SK-N-SH (cell line): ENCODE data around the gene NAT8L. TPM values are rescaled to one million over a fixed set of nuclear protein-coding genes. Genes with fewer than 3 reads are reported as not detected.

Experiments
- CTCF ChIA-PET: fragments of 300-600, 350-600 bp; formaldehyde crosslinking; extraction: SDS; loops from one replicate; lab custom pipeline; 2021; lab: Yijun Ruan, JAX
- POLR2A ChIA-PET: fragments of 350-600 bp; sonication (Branson Sonifier 250); formaldehyde crosslinking; extraction: SDS; loops from one replicate; lab custom pipeline; 2020; ENCODE audit warnings: antibody characterized with exemption, inconsistent platforms; lab: Yijun Ruan, JAX
- DNase-seq: peaks from one replicate; pipeline ENCODE4 v3.0.0; 2012
- H2AFZ ChIP-seq: fragments of 200-600 bp; sonication (generic); 2 replicates; pipeline ENCODE4 v1.8.1; 2016; ENCODE audit warnings: antibody characterized with exemption, mild to moderate bottlenecking, low read depth
- H3F3A ChIP-seq: fragments of 200-600 bp; sonication (generic); replicated peaks from 2 replicates; pipeline ENCODE3; 2016; ENCODE audit warnings: antibody characterized with exemption, mild to moderate bottlenecking; ENCODE audit not compliant: insufficient read depth
- H3K27ac ChIP-seq, 2 experiments: fragments of 200-500 bp in 1 of 2; fragments of 200-600 bp in 1 of 2; sonication (Bioruptor generic) in 1 of 2; sonication (generic), shearing (Covaris generic) in 1 of 2; 2 replicates each; pipeline versions ENCODE4 v1.5.1 to v1.6.1; 2014 to 2016; ENCODE audit warnings: low read depth in 2 of 2, inconsistent platforms in 1 of 2, low read length in 1 of 2, mild to moderate bottlenecking in 1 of 2, mixed read lengths in 1 of 2
- H3K27me3 ChIP-seq: fragments of 200-600 bp; sonication (generic), shearing (Covaris generic); 2 replicates; pipeline ENCODE4 v1.6.1; 2016; ENCODE audit warnings: mixed run types; ENCODE audit not compliant: insufficient read depth
- H3K36me3 ChIP-seq, 2 experiments: fragments of 200-500 bp in 1 of 2; fragments of 200-600 bp in 1 of 2; sonication (Bioruptor generic) in 1 of 2; sonication (generic) in 1 of 2; replicated peaks in 1 of 2; 2 replicates each; pipeline versions ENCODE3 to v1.5.1; 2014 to 2016; ENCODE audit warnings: low read length in 1 of 2, mild to moderate bottlenecking in 1 of 2; ENCODE audit not compliant: insufficient read depth in 2 of 2, control insufficient read depth in 1 of 2
- H3K4me1 ChIP-seq, 2 experiments: fragments of 200-500 bp in 1 of 2; fragments of 200-600 bp in 1 of 2; sonication (Bioruptor generic) in 1 of 2; sonication (generic), shearing (Covaris generic) in 1 of 2; 2 replicates each; pipeline versions ENCODE4 v1.5.1 to v1.6.1; 2014 to 2016; ENCODE audit warnings: low read depth in 1 of 2, low read length in 1 of 2, mixed run types in 1 of 2; ENCODE audit not compliant: insufficient read depth in 2 of 2, control insufficient read depth in 1 of 2
- H3K4me2 ChIP-seq: fragments of 200-600 bp; sonication (generic), shearing (Covaris generic); 2 replicates; pipeline ENCODE4 v1.6.1; 2017; ENCODE audit warnings: mixed run types
- H3K4me3 ChIP-seq, 2 experiments: fragments of 200-500 bp in 1 of 2; fragments of 200-600 bp in 1 of 2; sonication (Bioruptor generic) in 1 of 2; sonication (generic), shearing (Covaris generic) in 1 of 2; 2 replicates each; pipeline versions ENCODE4 v1.5.1 to v1.8.1; 2014 to 2016; ENCODE audit warnings: low read depth in 2 of 2, inconsistent platforms in 1 of 2, low read length in 1 of 2, mild to moderate bottlenecking in 1 of 2, mixed read lengths in 1 of 2, moderate library complexity in 1 of 2
- H3K79me2 ChIP-seq: fragments of 200-600 bp; sonication (generic); 2 replicates; pipeline ENCODE4 v1.8.1; 2017; ENCODE audit warnings: mild to moderate bottlenecking; ENCODE audit not compliant: insufficient read depth
- H3K9ac ChIP-seq: fragments of 200-600 bp; sonication (generic); 2 replicates; pipeline ENCODE4 v1.6.1; 2017; ENCODE audit warnings: mixed run types
- H3K9me2 ChIP-seq: fragments of 200-600 bp; sonication (generic); 2 replicates; pipeline ENCODE4 v1.6.1; 2017; ENCODE audit warnings: mixed run types
- H3K9me3 ChIP-seq: fragments of 200-600 bp; sonication (generic); 2 replicates; pipeline ENCODE4 v1.6.1; 2017; ENCODE audit warnings: mixed run types, mild to moderate bottlenecking, moderate library complexity
- H4K20me1 ChIP-seq: fragments of 200-600 bp; sonication (generic); 2 replicates; pipeline ENCODE4 v1.6.1; 2017; ENCODE audit warnings: mild to moderate bottlenecking, mixed run types; ENCODE audit not compliant: insufficient read depth
- CHD2 ChIP-seq: fragments of 150-350 bp; IDR thresholded peaks from 2 replicates; pipeline ENCODE4 v1.6.1; 2018; ENCODE audit warnings: low read length; ENCODE audit not compliant: partially characterized antibody
- EP300 ChIP-seq, 2 experiments: IDR thresholded peaks; 2 replicates each; pipeline versions ENCODE4 v1.4.0 to v1.6.1; 2012; ENCODE audit warnings: borderline replicate concordance in 1 of 2, low read depth in 1 of 2, low read length in 1 of 2
- EZH2phosphoT487 ChIP-seq: fragments of 200-600 bp; sonication (generic); IDR thresholded peaks from 2 replicates; pipeline ENCODE4 v1.6.1; 2017; ENCODE audit warnings: low read depth, mixed run types, mild to moderate bottlenecking, antibody characterized with exemption, moderate library complexity, borderline replicate concordance
- FOXM1 ChIP-seq: IDR thresholded peaks from 2 replicates; pipeline ENCODE4 v1.4.0; 2012; ENCODE audit warnings: low read depth, mild to moderate bottlenecking
- GABPA ChIP-seq: IDR thresholded peaks from 2 replicates; pipeline ENCODE4 v1.4.0; 2012; ENCODE audit warnings: low read depth, mild to moderate bottlenecking
- GATA2 ChIP-seq: sonication (generic); formaldehyde crosslinking; IDR thresholded peaks from 2 replicates; pipeline ENCODE4 v1.5.0; 2020; ENCODE audit warnings: mild to moderate bottlenecking, missing genetic modification reagents
- JUND ChIP-seq: IDR thresholded peaks from 2 replicates; pipeline ENCODE4 v1.4.0; 2012
- MEF2A ChIP-seq: IDR thresholded peaks from 2 replicates; pipeline ENCODE4 v1.4.0; 2012; ENCODE audit warnings: low read depth, borderline replicate concordance
- MXI1 ChIP-seq: IDR thresholded peaks from 2 replicates; pipeline ENCODE4 v1.6.1; 2012; ENCODE audit warnings: mild to moderate bottlenecking, low read depth, low read length, improper control_type of control experiment
- NFIC ChIP-seq: IDR thresholded peaks from 2 replicates; pipeline ENCODE4 v1.4.0; 2012; ENCODE audit warnings: borderline replicate concordance
- NRF1 ChIP-seq: IDR thresholded peaks from 2 replicates; pipeline ENCODE4 v1.6.1; 2012; ENCODE audit warnings: low read depth, mild to moderate bottlenecking, low read length
- POLR2AphosphoS5 ChIP-seq: IDR thresholded peaks from 2 replicates; pipeline ENCODE4 v1.6.1; 2012; ENCODE audit warnings: low read depth, low read length
- RAD21 ChIP-seq: IDR thresholded peaks from 2 replicates; pipeline ENCODE4 v1.6.1; 2012; ENCODE audit warnings: mild to moderate bottlenecking, low read length
- RXRA ChIP-seq: IDR thresholded peaks from 2 replicates; pipeline ENCODE4 v1.4.0; 2012; ENCODE audit warnings: low read depth, mild to moderate bottlenecking, borderline replicate concordance
- SIN3A ChIP-seq: IDR thresholded peaks from 2 replicates; pipeline ENCODE4 v1.6.1; 2012; ENCODE audit warnings: low read depth, mild to moderate bottlenecking, low read length, moderate library complexity, borderline replicate concordance
- SMC3 ChIP-seq: IDR thresholded peaks from 2 replicates; pipeline ENCODE4 v1.6.1; 2012; ENCODE audit warnings: low read depth, low read length, improper control_type of control experiment
- TCF12 ChIP-seq: IDR thresholded peaks from 2 replicates; pipeline ENCODE4 v1.4.0; 2012
- WGBS: methylation state at CpG from one replicate; pipeline ENCODE4 v1.1.6; 2017; ENCODE audit warnings: low lambda C conversion rate; 5-methylcytosine and 5-hydroxymethylcytosine counted together
- polyA plus RNA-seq, 3 experiments: library from polyadenylated mRNA; depleted of rRNA; stranded (reverse); fragments of >200 nt; gene quantifications; 2 replicates each; pipeline ENCODE4 v1.2.3, GENCODE V29; 2012
- TF ChIP-seq, protein P1 (sequence below): fragments of 200-600 bp; sonication (generic); IDR thresholded peaks from 2 replicates; pipeline ENCODE4 v1.6.1; 2017; ENCODE audit warnings: antibody characterized with exemption, mild to moderate bottlenecking, moderate library complexity
- TF ChIP-seq, protein P2 (sequence below): fragments of 150-350 bp; IDR thresholded peaks from 2 replicates; pipeline ENCODE4 v1.6.1; 2016; ENCODE audit warnings: mild to moderate bottlenecking, low read depth, low read length
- TF ChIP-seq, protein P3 (sequence below): IDR thresholded peaks from 2 replicates; pipeline ENCODE4; 2012
- TF ChIP-seq, protein P4 (sequence below): IDR thresholded peaks from 2 replicates; pipeline ENCODE4 v1.4.0; 2012; ENCODE audit warnings: low read depth, borderline replicate concordance

Gene NAT8L
- polyA plus RNA-seq, 1 of the 3 experiments (the other 2 are of a cell fraction), result 0.43 TPM

DNA sequence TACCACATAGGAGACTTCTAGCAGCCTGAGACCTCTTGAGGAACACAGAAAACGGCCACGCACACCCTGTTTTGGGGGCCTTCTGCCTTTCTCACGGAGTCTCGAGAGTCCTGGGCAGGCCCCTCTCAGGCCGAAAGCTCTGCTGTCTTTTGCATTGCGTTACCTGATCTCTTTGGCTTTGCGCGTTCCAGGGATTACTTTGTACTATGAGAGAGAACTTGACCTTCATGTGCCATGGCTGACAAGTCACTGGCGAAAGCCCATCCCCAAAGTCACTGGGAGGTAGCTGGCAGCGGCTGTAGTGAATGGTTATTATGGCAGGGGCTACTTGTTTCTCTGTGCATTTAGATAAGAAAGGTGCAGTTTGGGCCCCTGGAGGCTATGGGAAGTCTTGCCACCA lies 8.0 kb upstream of the NAT8L start:
- no peaks in the 10 kb centered on the region for H3K9me3 ChIP-seq
- ChIA-PET CTCF (interaction anchor here (2.5 kb wide), 1 partner anchor 12 kb away, joined by 6 read pairs; no protein-coding TSS in a partner anchor), POLR2A (no interaction called here)
- no peak for TF ChIP-seq RAD21
- TF ChIP-seq GABPA, result no peak
- no peak for TF ChIP-seq CHD2
- TF ChIP-seq GATA2, result no peak
- TF ChIP-seq, protein P1, sequence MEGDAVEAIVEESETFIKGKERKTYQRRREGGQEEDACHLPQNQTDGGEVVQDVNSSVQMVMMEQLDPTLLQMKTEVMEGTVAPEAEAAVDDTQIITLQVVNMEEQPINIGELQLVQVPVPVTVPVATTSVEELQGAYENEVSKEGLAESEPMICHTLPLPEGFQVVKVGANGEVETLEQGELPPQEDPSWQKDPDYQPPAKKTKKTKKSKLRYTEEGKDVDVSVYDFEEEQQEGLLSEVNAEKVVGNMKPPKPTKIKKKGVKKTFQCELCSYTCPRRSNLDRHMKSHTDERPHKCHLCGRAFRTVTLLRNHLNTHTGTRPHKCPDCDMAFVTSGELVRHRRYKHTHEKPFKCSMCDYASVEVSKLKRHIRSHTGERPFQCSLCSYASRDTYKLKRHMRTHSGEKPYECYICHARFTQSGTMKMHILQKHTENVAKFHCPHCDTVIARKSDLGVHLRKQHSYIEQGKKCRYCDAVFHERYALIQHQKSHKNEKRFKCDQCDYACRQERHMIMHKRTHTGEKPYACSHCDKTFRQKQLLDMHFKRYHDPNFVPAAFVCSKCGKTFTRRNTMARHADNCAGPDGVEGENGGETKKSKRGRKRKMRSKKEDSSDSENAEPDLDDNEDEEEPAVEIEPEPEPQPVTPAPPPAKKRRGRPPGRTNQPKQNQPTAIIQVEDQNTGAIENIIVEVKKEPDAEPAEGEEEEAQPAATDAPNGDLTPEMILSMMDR, result no peak
- no peak for TF ChIP-seq SMC3
- no peak for TF ChIP-seq POLR2AphosphoS5
- TF ChIP-seq EP300 (IDR thresholded peaks at IDR 0.05; ENCODE audit: borderline replicate concordance in 1 of 2, low read depth in 1 of 2, low read length in 1 of 2), result no peak
- TF ChIP-seq MEF2A, result no peak
- no peak overlapping the region for H2AFZ ChIP-seq
- no peaks in the 10 kb centered on the region for H3K9me2 ChIP-seq
- H3K27me3 ChIP-seq, result no peaks in the 10 kb centered on the region; the same call in 1 of the 2 replicates
- no peak for DNase-seq
- H3K36me3 ChIP-seq, result no peaks in the 10 kb centered on the region
- no peaks in the 10 kb centered on the region for H3K4me1 ChIP-seq
- peaks cover 2% of the 10 kb centered on the region for H3F3A ChIP-seq
- WGBS, result 76% methylated on average over 10 of the region's 10 CpGs
- H3K79me2 ChIP-seq, result no peaks in the 10 kb centered on the region
- H3K4me2 ChIP-seq, result no peak overlapping the region
- H4K20me1 ChIP-seq, result no peaks in the 10 kb centered on the region
- no peak overlapping the region for H3K9ac ChIP-seq
- H3K4me3 ChIP-seq, result no peak overlapping the region
- no peak overlapping the region for H3K27ac ChIP-seq

DNA sequence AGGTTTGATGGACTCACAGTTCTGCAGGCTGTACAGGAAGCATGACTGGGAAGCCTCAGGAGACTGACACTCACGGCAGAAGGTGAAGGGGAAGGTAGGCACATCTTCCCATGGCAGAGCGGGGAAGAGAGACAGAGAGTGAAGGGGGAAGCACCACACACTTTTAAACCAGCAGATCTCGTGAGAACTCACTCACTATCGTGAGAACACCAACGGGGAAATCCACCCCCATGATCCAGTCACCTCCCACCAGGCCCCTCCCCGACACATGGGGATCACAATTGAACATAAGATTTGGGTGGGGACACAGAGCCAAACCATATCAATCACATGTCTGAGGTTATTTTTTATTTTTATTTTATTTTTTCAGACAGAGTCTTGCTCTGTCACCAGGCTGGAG lies 4.9 kb upstream of the NAT8L start:
- no peak overlapping the region for H2AFZ ChIP-seq
- no peaks in the 10 kb centered on the region for H3K36me3 ChIP-seq
- H3K4me2 ChIP-seq, result no peak overlapping the region
- ChIA-PET CTCF (no interaction called here), POLR2A (no interaction called here)
- no peaks in the 10 kb centered on the region for H3F3A ChIP-seq
- peaks cover 17% of the 10 kb centered on the region for H3K27me3 ChIP-seq
- H3K4me1 ChIP-seq, result no peaks in the 10 kb centered on the region; a peak in 1 of 4 replicates
- no peak overlapping the region for H3K9ac ChIP-seq
- H4K20me1 ChIP-seq, result no peaks in the 10 kb centered on the region
- no peak for DNase-seq
- H3K9me2 ChIP-seq, result no peaks in the 10 kb centered on the region
- no peaks in the 10 kb centered on the region for H3K79me2 ChIP-seq
- no peaks in the 10 kb centered on the region for H3K9me3 ChIP-seq
- no peak overlapping the region for H3K27ac ChIP-seq
- WGBS, result 82% methylated on average over 6 of the region's 6 CpGs
- H3K4me3 ChIP-seq, result no peak overlapping the region
- TF ChIP-seq EZH2phosphoT487 (no peak), SMC3 (no peak), NFIC (no peak), MEF2A (no peak), MXI1 (no peak), SIN3A (no peak), RXRA (no peak), GABPA (no peak), JUND (no peak), NRF1 (no peak), POLR2AphosphoS5 (no peak), FOXM1 (no peak), TCF12 (no peak)
- TF ChIP-seq, protein P2, sequence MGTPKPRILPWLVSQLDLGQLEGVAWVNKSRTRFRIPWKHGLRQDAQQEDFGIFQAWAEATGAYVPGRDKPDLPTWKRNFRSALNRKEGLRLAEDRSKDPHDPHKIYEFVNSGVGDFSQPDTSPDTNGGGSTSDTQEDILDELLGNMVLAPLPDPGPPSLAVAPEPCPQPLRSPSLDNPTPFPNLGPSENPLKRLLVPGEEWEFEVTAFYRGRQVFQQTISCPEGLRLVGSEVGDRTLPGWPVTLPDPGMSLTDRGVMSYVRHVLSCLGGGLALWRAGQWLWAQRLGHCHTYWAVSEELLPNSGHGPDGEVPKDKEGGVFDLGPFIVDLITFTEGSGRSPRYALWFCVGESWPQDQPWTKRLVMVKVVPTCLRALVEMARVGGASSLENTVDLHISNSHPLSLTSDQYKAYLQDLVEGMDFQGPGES, result no peak
- TF ChIP-seq, protein P3, sequence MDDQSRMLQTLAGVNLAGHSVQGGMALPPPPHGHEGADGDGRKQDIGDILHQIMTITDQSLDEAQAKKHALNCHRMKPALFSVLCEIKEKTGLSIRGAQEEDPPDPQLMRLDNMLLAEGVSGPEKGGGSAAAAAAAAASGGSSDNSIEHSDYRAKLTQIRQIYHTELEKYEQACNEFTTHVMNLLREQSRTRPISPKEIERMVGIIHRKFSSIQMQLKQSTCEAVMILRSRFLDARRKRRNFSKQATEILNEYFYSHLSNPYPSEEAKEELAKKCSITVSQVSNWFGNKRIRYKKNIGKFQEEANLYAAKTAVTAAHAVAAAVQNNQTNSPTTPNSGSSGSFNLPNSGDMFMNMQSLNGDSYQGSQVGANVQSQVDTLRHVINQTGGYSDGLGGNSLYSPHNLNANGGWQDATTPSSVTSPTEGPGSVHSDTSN, result no peak
- TF ChIP-seq, protein P4, sequence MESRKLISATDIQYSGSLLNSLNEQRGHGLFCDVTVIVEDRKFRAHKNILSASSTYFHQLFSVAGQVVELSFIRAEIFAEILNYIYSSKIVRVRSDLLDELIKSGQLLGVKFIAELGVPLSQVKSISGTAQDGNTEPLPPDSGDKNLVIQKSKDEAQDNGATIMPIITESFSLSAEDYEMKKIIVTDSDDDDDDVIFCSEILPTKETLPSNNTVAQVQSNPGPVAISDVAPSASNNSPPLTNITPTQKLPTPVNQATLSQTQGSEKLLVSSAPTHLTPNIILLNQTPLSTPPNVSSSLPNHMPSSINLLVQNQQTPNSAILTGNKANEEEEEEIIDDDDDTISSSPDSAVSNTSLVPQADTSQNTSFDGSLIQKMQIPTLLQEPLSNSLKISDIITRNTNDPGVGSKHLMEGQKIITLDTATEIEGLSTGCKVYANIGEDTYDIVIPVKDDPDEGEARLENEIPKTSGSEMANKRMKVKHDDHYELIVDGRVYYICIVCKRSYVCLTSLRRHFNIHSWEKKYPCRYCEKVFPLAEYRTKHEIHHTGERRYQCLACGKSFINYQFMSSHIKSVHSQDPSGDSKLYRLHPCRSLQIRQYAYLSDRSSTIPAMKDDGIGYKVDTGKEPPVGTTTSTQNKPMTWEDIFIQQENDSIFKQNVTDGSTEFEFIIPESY, result no peak
- TF ChIP-seq, protein P1, result no peak
